A673 (cell line): ENCODE results near the gene ST8SIA1. TPM values are rescaled to one million over a fixed set of nuclear protein-coding genes. Genes with fewer than 3 reads are reported as not detected.

Experiments
- BruUV-seq: library from RNA; stranded (reverse); fragments of 400-500 nt; replicated peaks from 2 replicates; lab custom pipeline; 2021; lab: Mats Ljungman, UMichigan
- CTCF ChIA-PET: fragments of 300-600 bp; sonication (Branson Sonifier 250); formaldehyde crosslinking; loops from one replicate; lab custom pipeline; 2022; ENCODE audit warnings: antibody characterized with exemption; lab: Charles Lee
- POLR2A ChIA-PET: fragments of 300-600 bp; sonication (Branson Sonifier 250); formaldehyde crosslinking; loops from one replicate; lab custom pipeline; 2022; ENCODE audit warnings: antibody characterized with exemption; ENCODE audit not compliant: low non-redundant PET; lab: Charles Lee
- DNase-seq: peaks from one replicate; pipeline ENCODE4 v3.0.0-alpha.2; 2015; ENCODE audit warnings: low spot score
- H3K27ac ChIP-seq: fragments of 200-600 bp; sonication (generic); 2 replicates; pipeline ENCODE4 v1.5.1; 2016; ENCODE audit warnings: mixed run types, low read depth, mild to moderate bottlenecking, mixed read lengths, antibody characterized with exemption, low read length; ENCODE audit not compliant: poor library complexity, severe bottlenecking
- H3K27me3 ChIP-seq: fragments of 200-600 bp; sonication (generic); replicated peaks from 2 replicates; pipeline ENCODE4 v1.6.1; 2017; ENCODE audit warnings: mixed run types, low read depth, mild to moderate bottlenecking, mixed read lengths, antibody characterized with exemption, low read length; ENCODE audit not compliant: insufficient read depth, poor library complexity
- H3K36me3 ChIP-seq: fragments of 200-600 bp; sonication (generic); 2 replicates; pipeline ENCODE4 v1.6.1; 2016; ENCODE audit warnings: mixed run types, mild to moderate bottlenecking, mixed read lengths, antibody characterized with exemption, low read length; ENCODE audit not compliant: insufficient read depth, poor library complexity, severe bottlenecking
- H3K4me1 ChIP-seq: fragments of 200-600 bp; sonication (generic); 2 replicates; pipeline ENCODE4 v1.6.1; 2017; ENCODE audit warnings: mixed run types, mild to moderate bottlenecking, mixed read lengths, antibody characterized with exemption, low read length; ENCODE audit not compliant: insufficient read depth, poor library complexity, severe bottlenecking
- H3K4me3 ChIP-seq: fragments of 200-600 bp; sonication (generic); 2 replicates; pipeline ENCODE4 v1.5.1; 2016; ENCODE audit warnings: low read depth, mixed run types, mild to moderate bottlenecking, mixed read lengths, low read length; ENCODE audit not compliant: poor library complexity, severe bottlenecking
- H3K9me3 ChIP-seq: fragments of 200-600 bp; sonication (generic); 2 replicates; pipeline ENCODE4 v1.6.1; 2016; ENCODE audit warnings: mixed run types, low read depth, mild to moderate bottlenecking, mixed read lengths, antibody characterized with exemption, low read length; ENCODE audit not compliant: poor library complexity, severe bottlenecking
- EZH2 ChIP-seq: fragments of 200-600 bp; sonication (generic); IDR thresholded peaks from 2 replicates; pipeline ENCODE4 v1.6.1; 2017; ENCODE audit warnings: borderline replicate concordance, low read depth, mild to moderate bottlenecking, mixed read lengths, antibody characterized with exemption, low read length; ENCODE audit not compliant: poor library complexity, severe bottlenecking
- intact Hi-C: fragments of 100-400 bp; cut with micrococcal nuclease; formaldehyde crosslinking; loops from one replicate; pipeline ENCODE4 v1.10.0; 2022; ENCODE audit not compliant: unreplicated experiment
- total RNA-seq: library from RNA; stranded (reverse); gene quantifications from 2 replicates; pipeline ENCODE4 v1.2.3, GENCODE V29; 2021
- TF ChIP-seq, protein P1 (sequence below): fragments of 300-800, 200-600 bp; sonication (generic); conservative IDR thresholded peaks from 2 replicates; pipeline ENCODE4 v1.5.1; 2017; ENCODE audit warnings: low read depth, mild to moderate bottlenecking, antibody characterized with exemption, low read length, moderate library complexity, mixed read lengths

ST8SIA1 gene
- total RNA-seq, 1 experiment from 2014 or later: 0.28 TPM

DNA sequence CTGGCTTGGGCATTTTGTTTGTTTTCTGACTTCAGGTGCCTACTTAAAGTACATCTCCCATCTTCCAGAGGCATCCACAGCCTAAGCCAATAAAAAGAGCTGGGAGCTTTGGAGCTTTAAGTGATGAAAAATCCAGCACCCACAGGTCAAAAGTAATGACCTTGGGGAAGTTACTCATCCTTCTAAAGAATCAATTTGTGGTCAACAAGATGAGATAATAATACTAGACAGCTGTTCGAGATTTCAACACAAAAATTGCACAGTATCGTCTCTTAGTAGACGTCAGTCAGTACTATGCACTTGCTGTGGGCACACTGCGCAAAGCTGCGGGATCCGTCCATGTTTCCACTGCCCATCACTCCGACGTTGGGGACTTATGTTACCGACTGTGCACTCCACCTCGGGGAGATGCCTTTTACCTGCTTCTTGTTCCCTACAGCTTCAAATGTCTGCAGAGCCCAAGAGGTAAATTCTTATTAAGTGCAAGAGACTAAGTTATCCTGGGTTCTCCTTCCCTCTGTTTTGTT lies 1.3 kb downstream of the ST8SIA1 start:
- DNase-seq: no peak
- no peak overlapping the region for H3K27ac ChIP-seq
- no peak overlapping the region for H3K4me3 ChIP-seq
- intact Hi-C loops: loop anchor here (10.0 kb wide), 1 partner anchor 638 kb away; no protein-coding TSS in a partner anchor
- TF ChIP-seq, protein P1, sequence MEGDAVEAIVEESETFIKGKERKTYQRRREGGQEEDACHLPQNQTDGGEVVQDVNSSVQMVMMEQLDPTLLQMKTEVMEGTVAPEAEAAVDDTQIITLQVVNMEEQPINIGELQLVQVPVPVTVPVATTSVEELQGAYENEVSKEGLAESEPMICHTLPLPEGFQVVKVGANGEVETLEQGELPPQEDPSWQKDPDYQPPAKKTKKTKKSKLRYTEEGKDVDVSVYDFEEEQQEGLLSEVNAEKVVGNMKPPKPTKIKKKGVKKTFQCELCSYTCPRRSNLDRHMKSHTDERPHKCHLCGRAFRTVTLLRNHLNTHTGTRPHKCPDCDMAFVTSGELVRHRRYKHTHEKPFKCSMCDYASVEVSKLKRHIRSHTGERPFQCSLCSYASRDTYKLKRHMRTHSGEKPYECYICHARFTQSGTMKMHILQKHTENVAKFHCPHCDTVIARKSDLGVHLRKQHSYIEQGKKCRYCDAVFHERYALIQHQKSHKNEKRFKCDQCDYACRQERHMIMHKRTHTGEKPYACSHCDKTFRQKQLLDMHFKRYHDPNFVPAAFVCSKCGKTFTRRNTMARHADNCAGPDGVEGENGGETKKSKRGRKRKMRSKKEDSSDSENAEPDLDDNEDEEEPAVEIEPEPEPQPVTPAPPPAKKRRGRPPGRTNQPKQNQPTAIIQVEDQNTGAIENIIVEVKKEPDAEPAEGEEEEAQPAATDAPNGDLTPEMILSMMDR: no peak
- TF ChIP-seq EZH2: no peak
- H3K27me3 ChIP-seq: peaks cover 52% of the 10 kb centered on the region
- H3K36me3 ChIP-seq: no peaks in the 10 kb centered on the region
- no peaks in the 10 kb centered on the region for H3K9me3 ChIP-seq
- no TSS peak for BruUV-seq
- ChIA-PET POLR2A (no interaction called here), CTCF (no interaction called here)
- H3K4me1 ChIP-seq: peaks cover 4% of the 10 kb centered on the region

DNA sequence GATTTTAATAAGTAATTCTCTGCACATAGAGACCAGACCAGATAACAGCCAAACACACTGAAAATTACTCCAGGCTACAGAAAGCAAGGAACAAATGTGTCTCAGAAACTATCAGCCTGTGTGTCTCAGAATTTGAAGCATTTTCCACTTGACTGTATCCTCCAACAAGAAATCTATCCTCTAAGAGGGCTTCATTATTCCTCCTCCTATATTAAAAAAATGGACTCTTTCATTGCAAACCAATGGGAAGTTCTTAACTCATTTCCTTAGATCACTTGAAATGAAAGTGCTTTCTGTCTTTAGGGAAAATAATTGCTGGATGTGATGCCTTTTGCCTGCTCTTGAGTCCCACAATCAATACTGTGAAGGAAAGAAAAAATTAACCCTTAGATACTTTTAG lies 2.3 kb downstream of the ST8SIA1 start:
- no TSS peak for BruUV-seq
- Histone ChIP-seq H3K4me1 (peaks cover 4% of the 10 kb centered on the region), H3K36me3 (no peaks in the 10 kb centered on the region), H3K27ac (no peak overlapping the region), H3K9me3 (no peaks in the 10 kb centered on the region), H3K27me3 (peaks cover 51% of the 10 kb centered on the region), H3K4me3 (no peak overlapping the region)
- ChIA-PET POLR2A (no interaction called here), CTCF (no interaction called here)
- no peak for DNase-seq
- TF ChIP-seq EZH2: no peak
- TF ChIP-seq, protein P1: no peak
- intact Hi-C loops: loop anchor here (10.0 kb wide), 1 partner anchor 637 kb away; no protein-coding TSS in a partner anchor

GRCh38 chr12:22329621-22330020 lies 4.9 kb downstream of the ST8SIA1 start:
- Histone ChIP-seq H3K4me3 (no peak overlapping the region), H3K4me1 (peaks cover 4% of the 10 kb centered on the region), H3K36me3 (no peaks in the 10 kb centered on the region), H3K27ac (no peak overlapping the region), H3K27me3 (peaks cover 35% of the 10 kb centered on the region), H3K9me3 (no peaks in the 10 kb centered on the region)
- ChIA-PET POLR2A (no interaction called here), CTCF (no interaction called here)
- intact Hi-C loops: loop anchor here (10.0 kb wide), 1 partner anchor 635 kb away; no protein-coding TSS in a partner anchor
- BruUV-seq: no TSS peak
- no peak for TF ChIP-seq EZH2
- DNase-seq: no peak

DNA sequence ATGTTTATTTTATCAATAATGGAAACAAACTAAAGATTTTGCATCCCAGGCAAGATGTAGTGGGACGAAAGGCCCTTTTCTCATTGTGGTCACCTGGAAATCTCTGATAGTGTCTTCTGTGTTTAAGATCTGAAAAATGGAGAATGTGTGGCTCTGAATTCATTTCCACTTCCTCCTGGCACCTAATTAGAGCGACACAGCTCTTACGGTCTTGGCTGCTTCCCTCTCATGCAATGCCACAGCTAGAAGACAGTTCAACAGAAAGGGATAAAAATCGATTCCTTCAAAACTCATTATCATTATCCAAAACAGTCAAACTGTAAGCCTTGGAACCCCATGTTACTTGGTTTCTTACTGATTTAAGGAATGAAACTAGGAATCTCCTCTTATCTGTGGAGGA lies 9.3 kb downstream of the ST8SIA1 start:
- TF ChIP-seq, protein P1: no peak
- TF ChIP-seq EZH2: no peak
- Histone ChIP-seq H3K36me3 (no peaks in the 10 kb centered on the region), H3K4me3 (no peak overlapping the region), H3K4me1 (no peaks in the 10 kb centered on the region), H3K27ac (no peak overlapping the region), H3K9me3 (no peaks in the 10 kb centered on the region), H3K27me3 (no peaks in the 10 kb centered on the region)
- no peak for DNase-seq
- no TSS peak for BruUV-seq
- intact Hi-C loops: no loop called here
- POLR2A ChIA-PET: no interaction called here
- CTCF ChIA-PET: no interaction called here
